ENCODE data around the gene PIP5K1A.
"Not testable (repeated sequence)": the region's sequence is repeated elsewhere in the genome, so short reads cannot be mapped to it uniquely, and the experiment has no call there.

The PIP5K1A gene, protein sequence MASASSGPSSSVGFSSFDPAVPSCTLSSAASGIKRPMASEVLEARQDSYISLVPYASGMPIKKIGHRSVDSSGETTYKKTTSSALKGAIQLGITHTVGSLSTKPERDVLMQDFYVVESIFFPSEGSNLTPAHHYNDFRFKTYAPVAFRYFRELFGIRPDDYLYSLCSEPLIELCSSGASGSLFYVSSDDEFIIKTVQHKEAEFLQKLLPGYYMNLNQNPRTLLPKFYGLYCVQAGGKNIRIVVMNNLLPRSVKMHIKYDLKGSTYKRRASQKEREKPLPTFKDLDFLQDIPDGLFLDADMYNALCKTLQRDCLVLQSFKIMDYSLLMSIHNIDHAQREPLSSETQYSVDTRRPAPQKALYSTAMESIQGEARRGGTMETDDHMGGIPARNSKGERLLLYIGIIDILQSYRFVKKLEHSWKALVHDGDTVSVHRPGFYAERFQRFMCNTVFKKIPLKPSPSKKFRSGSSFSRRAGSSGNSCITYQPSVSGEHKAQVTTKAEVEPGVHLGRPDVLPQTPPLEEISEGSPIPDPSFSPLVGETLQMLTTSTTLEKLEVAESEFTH

DNA sequence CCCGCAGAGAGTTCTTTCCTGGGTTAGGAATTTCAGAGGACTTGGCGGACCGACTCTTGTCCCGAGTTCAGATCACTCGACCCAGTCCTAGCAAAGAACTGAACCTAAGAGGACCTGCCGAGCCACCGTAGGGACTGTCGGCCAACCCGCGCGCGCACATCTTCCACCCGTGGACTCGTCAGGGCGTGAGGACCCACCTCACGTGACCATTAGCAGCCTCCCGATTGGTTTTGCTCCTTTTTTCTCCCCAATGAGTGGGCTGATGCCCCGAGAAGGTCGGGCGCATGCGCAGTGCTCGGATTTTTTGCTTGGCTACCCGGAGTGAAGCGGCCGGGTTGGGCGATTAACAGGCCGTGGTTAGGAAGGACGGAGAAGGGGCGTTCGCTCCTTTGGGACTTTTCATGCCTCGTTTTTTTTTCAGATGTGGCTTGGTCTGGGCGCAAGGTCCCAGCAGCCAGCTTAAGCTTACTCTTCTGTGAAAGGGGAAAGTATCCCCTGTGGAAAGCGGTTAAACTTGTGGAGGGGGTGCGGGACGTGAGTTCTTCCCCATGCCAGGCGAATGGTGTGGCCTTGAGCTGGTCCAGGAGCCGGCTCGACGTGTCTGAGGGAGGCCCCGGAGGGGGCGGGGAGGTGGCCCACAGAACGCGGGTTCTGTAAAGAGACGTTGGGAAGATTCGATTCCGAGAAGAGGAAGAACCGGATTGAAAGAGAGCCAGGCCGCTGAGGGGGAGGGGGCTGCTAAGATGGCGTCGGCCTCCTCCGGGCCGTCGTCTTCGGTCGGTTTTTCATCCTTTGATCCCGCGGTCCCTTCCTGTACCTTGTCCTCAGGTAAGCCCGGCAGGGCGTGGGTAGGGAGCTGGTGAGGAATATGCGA is at the start of gene PIP5K1A:
TSS of gene PIP5K1A (plus strand) at position 299 of the 874 bp plus-strand sequence. CDS start at position 744, 445 bp downstream.
- DNase-seq (ENCODE audit: low read depth) = peak; percentile 99

- peak; percentile 71 for DNase-seq (ENCODE audit: low read depth)
These were observed 41.9 kb upstream of the PIP5K1A start, which contains the start of gene TNFAIP8L2 for GRCh38 chr1:151156515-151156819. Gene TNFAIP8L2, plus strand, starts transcription at chr1:151156649. Its CDS starts 2,049 bp downstream, at chr1:151158698.

- DNase-seq (ENCODE audit: low read depth) = peak; percentile 49
These were observed 41.3 kb upstream of the PIP5K1A start for GRCh38 chr1:151157067-151157531.

- DNase-seq (ENCODE audit: low read depth) = peak; percentile 42
These were observed 40.0 kb upstream of the PIP5K1A start for GRCh38 chr1:151158326-151158725.

- DNase-seq (ENCODE audit: low read depth) = no peak
These were observed 39.6 kb upstream of the PIP5K1A start for GRCh38 chr1:151158751-151159251.

- no peak for DNase-seq (ENCODE audit: low read depth)
These were observed 39.0 kb upstream of the PIP5K1A start for GRCh38 chr1:151159373-151159772.

GRCh38 chr1:151164732-151165280 is 33.5 kb upstream of the PIP5K1A start:
- DNase-seq (ENCODE audit: low read depth) = no peak

- DNase-seq (ENCODE audit: low read depth) = no peak
These were observed 33.0 kb upstream of the PIP5K1A start for GRCh38 chr1:151165281-151165737.

- peak; percentile 88 for DNase-seq (ENCODE audit: low read depth)
These were observed 32.4 kb upstream of the PIP5K1A start, which contains the start of the genes LYSMD1 and SCNM1 for GRCh38 chr1:151165738-151166504. Gene LYSMD1, minus strand, starts transcription at chr1:151165902. Its CDS starts 644 bp downstream, at chr1:151165258. Gene SCNM1, plus strand, starts transcription at chr1:151166144. Its CDS starts 9 bp downstream, at chr1:151166153.

- DNase-seq (ENCODE audit: low read depth) = no peak
These were observed 31.8 kb upstream of the PIP5K1A start for GRCh38 chr1:151166505-151166956.

DNA sequence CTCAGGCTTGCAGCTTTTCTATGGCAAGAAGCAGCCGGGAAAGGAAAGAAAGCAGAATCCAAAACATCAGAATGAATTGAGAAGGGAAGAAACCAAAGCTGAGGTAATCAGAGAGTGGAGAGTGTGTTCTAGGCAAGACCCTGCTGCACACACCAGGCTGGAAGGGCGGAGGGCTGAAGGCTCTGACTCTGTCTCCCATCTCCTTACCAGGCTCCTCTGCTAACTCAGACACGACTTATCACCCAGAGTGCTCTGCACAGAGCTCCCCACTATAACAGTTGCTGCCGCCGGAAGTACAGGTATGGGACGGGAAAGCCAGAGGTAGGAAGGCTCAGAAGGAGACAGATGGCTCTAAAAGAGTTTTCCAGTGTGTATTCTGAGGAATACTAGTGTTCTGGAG is 31.2 kb upstream of the PIP5K1A start:
- DNase-seq (ENCODE audit: low read depth) = no peak

- no peak for DNase-seq (ENCODE audit: low read depth)
These were observed 27.2 kb upstream of the PIP5K1A start for GRCh38 chr1:151171190-151171589.

- no peak for DNase-seq (ENCODE audit: low read depth)
These were observed 23.2 kb upstream of the PIP5K1A start for GRCh38 chr1:151175041-151175741.

DNA sequence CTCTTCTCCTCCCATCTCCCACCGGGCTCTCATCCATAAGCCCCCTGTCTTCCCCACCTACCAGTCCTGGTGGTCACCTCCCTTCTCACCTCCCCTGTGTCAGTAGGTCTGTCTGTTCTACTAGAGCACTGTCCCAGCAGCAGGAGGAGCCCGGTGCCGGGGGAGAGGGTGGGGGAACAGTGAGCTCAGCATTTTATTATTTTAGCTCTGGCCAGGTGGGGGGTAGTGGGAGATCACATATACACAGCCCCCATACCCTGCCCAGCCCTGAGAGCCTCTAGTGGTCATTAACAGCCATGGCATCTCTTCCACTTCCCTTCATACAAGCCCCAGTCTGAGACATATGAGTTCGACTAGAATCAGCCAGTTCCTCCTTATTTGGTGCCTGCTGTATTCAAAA is 22.5 kb upstream of the PIP5K1A start, which contains the start of gene TMOD4:
TSS of gene TMOD4 (minus strand) at position 119 of the 400 bp plus-strand sequence. CDS start 1,106 bp downstream, outside the sequence.
- DNase-seq (ENCODE audit: low read depth) = no peak

GRCh38 chr1:151176514-151177045 is 21.8 kb upstream of the PIP5K1A start:
- DNase-seq (ENCODE audit: low read depth) = no peak

GRCh38 chr1:151184211-151184610 is 14.1 kb upstream of the PIP5K1A start:
- DNase-seq (ENCODE audit: low read depth) = no peak

GRCh38 chr1:151187205-151187604 is 11.1 kb upstream of the PIP5K1A start:
- DNase-seq (ENCODE audit: low read depth) = no peak

GRCh38 chr1:151188667-151189066 is 9.7 kb upstream of the PIP5K1A start:
- DNase-seq (ENCODE audit: low read depth) = not testable (repeated sequence)

DNA sequence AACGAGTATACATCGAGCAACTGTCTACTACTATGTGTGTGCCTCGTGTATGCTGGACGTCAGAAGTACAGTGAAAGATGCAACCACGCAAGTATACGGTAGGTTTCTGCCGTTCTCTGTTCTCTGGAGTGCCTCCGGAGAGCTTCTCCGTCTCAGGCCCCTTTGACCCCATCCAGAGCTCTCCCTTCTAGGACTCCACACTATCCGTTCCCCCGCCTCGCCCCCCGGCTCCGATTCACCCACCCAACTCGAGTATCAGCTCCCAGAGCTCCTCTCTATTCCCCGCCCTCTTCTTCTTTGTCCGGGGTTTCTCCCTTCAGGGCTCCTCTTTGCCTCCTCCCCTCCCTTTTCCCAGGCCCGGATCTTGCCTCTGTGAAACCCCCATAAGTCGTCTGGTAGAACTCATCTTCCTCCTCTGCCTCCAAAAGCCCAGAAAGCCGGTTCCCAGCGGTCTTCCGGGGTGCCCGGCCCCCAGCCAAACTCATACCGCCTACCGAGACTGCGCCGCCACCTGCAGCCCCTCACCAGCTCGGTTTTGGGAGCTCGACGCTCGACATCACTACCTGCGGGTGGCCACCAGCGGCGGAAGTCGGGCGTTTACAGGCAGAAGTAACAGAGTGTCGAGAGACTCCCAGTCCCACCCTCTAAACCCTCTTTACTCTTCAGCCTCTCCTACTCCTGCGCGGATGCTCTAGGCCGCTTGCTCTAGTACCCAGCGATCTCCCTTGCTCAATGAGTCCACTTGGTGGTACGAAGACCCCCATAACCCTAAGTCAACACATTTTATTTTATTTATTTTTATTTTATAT is 8.5 kb upstream of the PIP5K1A start, which contains the start of gene VPS72:
TSS of gene VPS72 (minus strand) at position 561 of the 809 bp plus-strand sequence. CDS start at position 485, 76 bp downstream.
- peak; percentile 79 for DNase-seq (ENCODE audit: low read depth)
